Liver (tissue), 9 donors: ENCODE data around the gene SP1. TPM values are rescaled to one million over a fixed set of nuclear protein-coding genes. Genes with fewer than 3 reads are reported as not detected.

Experiments
- DNase-seq: peaks from one replicate; pipeline ENCODE4 v3.0.0-alpha.2; 2017; ENCODE audit warnings: low spot score
- H3K27ac ChIP-seq, 2 donors: one replicate each; pipeline ENCODE4 v1.7.0; 2013; ENCODE audit warnings: inconsistent platforms in 2 of 2, low read length in 2 of 2, control low read depth in 1 of 2, low read depth in 1 of 2, mild to moderate bottlenecking in 1 of 2
- H3K27me3 ChIP-seq, 4 donors: one replicate each; pipeline versions ENCODE4 v1.6.1 to v1.7.0; 2013; ENCODE audit warnings: low read length in 3 of 4, inconsistent platforms in 1 of 4, mild to moderate bottlenecking in 1 of 4, moderate library complexity in 1 of 4; ENCODE audit not compliant: control insufficient read depth in 4 of 4, insufficient read depth in 4 of 4
- H3K36me3 ChIP-seq, 4 donors: one replicate each; pipeline versions ENCODE4 v1.6.1 to v1.7.0; 2013; ENCODE audit warnings: low read length in 3 of 4, mild to moderate bottlenecking in 3 of 4, low read depth in 1 of 4, moderate library complexity in 1 of 4; ENCODE audit not compliant: control insufficient read depth in 4 of 4, insufficient read depth in 3 of 4
- H3K4me1 ChIP-seq, 4 donors: one replicate each; pipeline versions ENCODE4 v1.6.1 to v1.7.0; 2013; ENCODE audit warnings: low read length in 3 of 4, mild to moderate bottlenecking in 3 of 4, moderate library complexity in 1 of 4; ENCODE audit not compliant: control insufficient read depth in 4 of 4, insufficient read depth in 4 of 4
- H3K4me3 ChIP-seq, 3 donors: one replicate each; pipeline versions ENCODE4 v1.6.1 to v1.7.0; 2013; ENCODE audit warnings: low read length in 3 of 3, control low read depth in 1 of 3, low read depth in 1 of 3, mild to moderate bottlenecking in 1 of 3
- H3K9ac ChIP-seq, 2 donors: one replicate each; pipeline ENCODE4 v1.7.0; 2013; ENCODE audit warnings: low read length in 2 of 2, mild to moderate bottlenecking in 2 of 2, moderate library complexity in 2 of 2, control low read depth in 1 of 2, low read depth in 1 of 2
- H3K9me3 ChIP-seq, 4 donors: one replicate each; pipeline versions ENCODE4 v1.6.1 to v1.7.0; 2013; ENCODE audit warnings: low read length in 3 of 4; ENCODE audit not compliant: control insufficient read depth in 4 of 4
- EGR1 ChIP-seq, 2 donors: IDR thresholded peaks; 2 replicates each; pipeline ENCODE4 v1.6.1; 2016 to 2018; ENCODE audit warnings: antibody characterized with exemption in 2 of 2, low read depth in 2 of 2
- FOXA1 ChIP-seq: IDR thresholded peaks from 2 replicates; pipeline ENCODE4 v1.6.1; 2016; ENCODE audit warnings: antibody characterized with exemption
- FOXA2 ChIP-seq: IDR thresholded peaks from 2 replicates; pipeline ENCODE4 v1.6.1; 2016; ENCODE audit warnings: antibody characterized with exemption
- HNF4A ChIP-seq, 2 donors: conservative IDR thresholded peaks; 2 replicates each; pipeline ENCODE4 v1.6.1; 2016; ENCODE audit warnings: antibody characterized with exemption in 2 of 2, mild to moderate bottlenecking in 2 of 2
- HNF4G ChIP-seq: IDR thresholded peaks from 2 replicates; pipeline ENCODE4 v1.6.1; 2016; ENCODE audit warnings: antibody characterized with exemption
- JUND ChIP-seq, 2 donors: IDR thresholded peaks; 2 replicates each; pipeline ENCODE4 v1.6.1; 2016; ENCODE audit warnings: antibody characterized with exemption in 2 of 2
- MAX ChIP-seq: IDR thresholded peaks from 2 replicates; pipeline ENCODE4 v1.6.1; 2016; ENCODE audit warnings: antibody characterized with exemption
- NR2F2 ChIP-seq: IDR thresholded peaks from 2 replicates; pipeline ENCODE4 v1.6.1; 2016; ENCODE audit warnings: antibody characterized with exemption
- RAD21 ChIP-seq, 2 donors: IDR thresholded peaks; 2 replicates each; pipeline ENCODE4 v1.6.1; 2016; ENCODE audit warnings: antibody characterized with exemption in 2 of 2, mild to moderate bottlenecking in 2 of 2
- RXRA ChIP-seq, 2 donors: IDR thresholded peaks; 2 replicates each; pipeline ENCODE4 v1.6.1; 2017 to 2018; ENCODE audit warnings: antibody characterized with exemption in 2 of 2, mild to moderate bottlenecking in 1 of 2
- SP1 ChIP-seq: IDR thresholded peaks from 2 replicates; pipeline ENCODE4 v1.6.1; 2018; ENCODE audit warnings: antibody characterized with exemption, mild to moderate bottlenecking
- TAF1 ChIP-seq: conservative IDR thresholded peaks from 2 replicates; pipeline ENCODE4 v1.6.1; 2016; ENCODE audit warnings: antibody characterized with exemption, mild to moderate bottlenecking
- YY1 ChIP-seq: IDR thresholded peaks from 2 replicates; pipeline ENCODE4 v1.6.1; 2016; ENCODE audit warnings: antibody characterized with exemption, mild to moderate bottlenecking
- ZBTB33 ChIP-seq: IDR thresholded peaks from 2 replicates; pipeline ENCODE4 v1.6.1; 2016; ENCODE audit warnings: antibody characterized with exemption
- WGBS: extraction: QIAGEN DNeasy Blood & Tissue Kit; methylation state at CpG from one replicate; pipeline ENCODE4 v1.1.7; 2013; 5-methylcytosine and 5-hydroxymethylcytosine counted together
- polyA plus RNA-seq, 2 donors: library from polyadenylated mRNA; stranded (reverse) in 1 of 2; unstranded in 1 of 2; fragments of 200-250 nt in 1 of 2; fragments of >200 nt in 1 of 2; fragmentation: Nextera tagmentation in 1 of 2; extraction: Ambion mirVana in 1 of 2; gene quantifications; one replicate each; pipeline versions ENCODE4 v1.2.1 to v1.2.3, GENCODE V29; 2013 to 2015
- total RNA-seq, 2 donors: library from RNA; depleted of rRNA; stranded (reverse); fragments of >200 nt; gene quantifications; one replicate each; pipeline ENCODE4 v1.2.3, GENCODE V29; 2014
- TF ChIP-seq, protein P1 (sequence below): fragments of 150-350 bp; IDR thresholded peaks from 2 replicates; pipeline ENCODE4 v1.5.1; 2017; ENCODE audit warnings: improper control_type of control experiment, low read depth, low read length; ENCODE audit not compliant: missing input control
- TF ChIP-seq, protein P2 (sequence below): IDR thresholded peaks from 2 replicates; pipeline ENCODE4 v1.6.1; 2016; ENCODE audit warnings: antibody characterized with exemption
- donor health status: healthy.
- donor health status: healthy.
- donor health status: healthy.
- donor health status: healthy.
- donor health status: healthy.

The SP1 gene
- total and polyA plus RNA-seq, 4 donors, result 3.8 to 36.5 (median 18.2) TPM

DNA sequence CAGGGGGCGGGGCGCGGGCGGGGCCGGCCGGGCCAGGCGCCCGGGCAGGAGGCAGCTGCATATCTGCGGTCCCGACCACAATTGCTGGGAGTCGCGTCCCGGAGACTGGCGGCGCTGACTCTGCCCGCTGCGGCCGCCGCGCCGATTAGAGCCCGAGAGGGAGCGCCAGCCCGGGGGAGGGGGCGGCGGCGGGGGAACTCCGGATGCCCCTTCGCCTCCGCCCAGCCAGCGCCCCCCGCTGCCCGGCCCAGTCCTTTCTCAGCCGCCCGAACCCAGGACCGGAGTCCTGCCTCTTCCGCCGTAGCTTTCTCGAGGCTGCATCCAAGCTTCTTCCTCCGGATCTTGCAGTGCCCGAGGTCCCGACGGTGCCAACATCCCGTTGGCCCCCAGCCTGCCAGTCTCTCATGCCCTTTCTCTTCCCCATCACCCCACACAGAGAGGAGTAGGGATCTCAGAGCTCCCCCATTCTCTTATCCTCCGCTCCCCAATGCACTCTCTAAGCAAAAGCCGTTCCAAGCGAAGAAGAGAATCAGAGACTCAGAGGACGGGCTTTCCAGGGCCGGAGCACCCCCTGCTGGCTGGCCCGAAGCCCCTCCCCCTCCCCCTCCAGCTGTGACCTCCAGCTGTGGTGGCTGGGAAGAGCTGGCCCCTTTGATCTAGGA is 35.0 kb upstream of the SP1 start:
- no peaks in the 10 kb centered on the region for H3K27me3 ChIP-seq
- H3K27ac ChIP-seq, result peak overlapping the region in 1 of 2 donors; percentile 44
- peaks cover 0 to 11% (median 3%) of the 10 kb centered on the region in 4 donors for H3K4me1 ChIP-seq
- no peaks in the 10 kb centered on the region for H3K36me3 ChIP-seq
- DNase-seq, result peak; percentile 77
- WGBS, result under 1% methylated on average over 50 of the region's 50 CpGs
- TF ChIP-seq RAD21 (IDR thresholded peaks at IDR 0.05), result peak; percentile 78 to 82
- TF ChIP-seq SP1, result no peak
- TF ChIP-seq, protein P1, sequence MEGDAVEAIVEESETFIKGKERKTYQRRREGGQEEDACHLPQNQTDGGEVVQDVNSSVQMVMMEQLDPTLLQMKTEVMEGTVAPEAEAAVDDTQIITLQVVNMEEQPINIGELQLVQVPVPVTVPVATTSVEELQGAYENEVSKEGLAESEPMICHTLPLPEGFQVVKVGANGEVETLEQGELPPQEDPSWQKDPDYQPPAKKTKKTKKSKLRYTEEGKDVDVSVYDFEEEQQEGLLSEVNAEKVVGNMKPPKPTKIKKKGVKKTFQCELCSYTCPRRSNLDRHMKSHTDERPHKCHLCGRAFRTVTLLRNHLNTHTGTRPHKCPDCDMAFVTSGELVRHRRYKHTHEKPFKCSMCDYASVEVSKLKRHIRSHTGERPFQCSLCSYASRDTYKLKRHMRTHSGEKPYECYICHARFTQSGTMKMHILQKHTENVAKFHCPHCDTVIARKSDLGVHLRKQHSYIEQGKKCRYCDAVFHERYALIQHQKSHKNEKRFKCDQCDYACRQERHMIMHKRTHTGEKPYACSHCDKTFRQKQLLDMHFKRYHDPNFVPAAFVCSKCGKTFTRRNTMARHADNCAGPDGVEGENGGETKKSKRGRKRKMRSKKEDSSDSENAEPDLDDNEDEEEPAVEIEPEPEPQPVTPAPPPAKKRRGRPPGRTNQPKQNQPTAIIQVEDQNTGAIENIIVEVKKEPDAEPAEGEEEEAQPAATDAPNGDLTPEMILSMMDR, result peak; percentile 50
- no peak for TF ChIP-seq ZBTB33
- H3K9ac ChIP-seq, result no peak overlapping the region
- H3K9me3 ChIP-seq, result no peaks in the 10 kb centered on the region
- peak overlapping the region; percentile 33 to 64 (median 57) for H3K4me3 ChIP-seq

DNA sequence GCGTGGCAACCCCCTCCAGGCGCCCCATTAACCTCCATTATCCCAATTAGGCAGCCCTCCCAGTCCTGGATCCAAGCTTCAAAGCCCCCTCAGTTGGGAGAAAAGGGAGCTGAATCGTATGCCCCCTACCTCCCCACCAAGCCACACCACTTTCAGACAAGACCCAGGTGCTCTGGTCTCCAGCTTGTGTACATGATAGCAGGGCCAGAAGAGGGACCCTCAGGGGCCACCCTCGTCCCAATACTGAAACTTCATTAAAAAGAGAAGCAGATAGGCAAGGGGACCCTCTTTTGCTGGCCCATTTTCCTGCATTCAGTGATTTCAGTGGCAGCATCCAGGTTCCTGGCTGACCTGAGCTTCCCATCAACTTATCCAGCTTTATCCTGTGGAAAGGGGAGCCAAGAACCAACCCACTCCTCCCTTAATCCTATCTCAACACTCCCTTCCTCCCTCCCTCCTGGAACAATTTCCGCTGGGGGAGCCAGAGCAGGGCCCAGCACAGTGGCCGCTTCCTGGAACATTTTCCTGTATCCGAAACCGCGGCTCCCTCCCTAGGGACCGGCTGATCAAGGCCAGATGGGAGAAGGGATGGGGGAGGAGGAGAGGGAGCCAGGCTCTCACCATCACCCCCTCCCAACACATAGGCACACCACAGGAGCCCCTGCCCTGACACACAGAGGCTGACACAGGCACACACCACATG is 34.3 kb upstream of the SP1 start:
- peaks cover 0 to 11% (median 3%) of the 10 kb centered on the region in 4 donors for H3K4me1 ChIP-seq
- WGBS, result 41% methylated on average over 10 of the region's 10 CpGs
- no peaks in the 10 kb centered on the region for H3K36me3 ChIP-seq
- peak overlapping the region in 1 of 2 donors; percentile 44 for H3K27ac ChIP-seq
- TF ChIP-seq SP1 (no peak), HNF4A (conservative IDR thresholded peaks at IDR 0.05) (no peak), RAD21 (IDR thresholded peaks at IDR 0.05) (no peak), NR2F2 (peak; percentile 22), FOXA1 (no peak), JUND (IDR thresholded peaks at IDR 0.05) (no peak), YY1 (no peak)
- TF ChIP-seq, protein P2, sequence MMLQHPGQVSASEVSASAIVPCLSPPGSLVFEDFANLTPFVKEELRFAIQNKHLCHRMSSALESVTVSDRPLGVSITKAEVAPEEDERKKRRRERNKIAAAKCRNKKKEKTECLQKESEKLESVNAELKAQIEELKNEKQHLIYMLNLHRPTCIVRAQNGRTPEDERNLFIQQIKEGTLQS, result no peak
- no peak for DNase-seq
- no peaks in the 10 kb centered on the region for H3K9me3 ChIP-seq
- H3K9ac ChIP-seq, result no peak overlapping the region
- no peaks in the 10 kb centered on the region for H3K27me3 ChIP-seq
- peak overlapping the region in 1 of 3 donors; percentile 64 for H3K4me3 ChIP-seq

GRCh38 chr12:53346491-53346890 is 33.5 kb upstream of the SP1 start:
- peaks cover 0 to 11% (median 3%) of the 10 kb centered on the region in 4 donors for H3K4me1 ChIP-seq
- no peaks in the 10 kb centered on the region for H3K27me3 ChIP-seq
- H3K4me3 ChIP-seq, result no peak overlapping the region
- no peak for DNase-seq
- no peak overlapping the region for H3K27ac ChIP-seq
- H3K9me3 ChIP-seq, result no peaks in the 10 kb centered on the region
- no peak overlapping the region for H3K9ac ChIP-seq
- no peaks in the 10 kb centered on the region for H3K36me3 ChIP-seq
- TF ChIP-seq EGR1 (IDR thresholded peaks at IDR 0.05; ENCODE audit: low read depth in 2 of 2) (no peak), YY1 (no peak), HNF4G (no peak), TAF1 (no peak), FOXA2 (no peak), MAX (no peak), ZBTB33 (no peak), RXRA (IDR thresholded peaks at IDR 0.05) (no peak), JUND (IDR thresholded peaks at IDR 0.05) (no peak), NR2F2 (no peak)
- TF ChIP-seq, protein P2, result no peak
- 95% methylated on average over 1 of the region's 1 CpG for WGBS
